Keratinocyte (primary cell): ENCODE data around the gene CPNE1. TPM values are rescaled to one million over a fixed set of nuclear protein-coding genes. Genes with fewer than 3 reads are reported as not detected.

Experiments used
- DNase-seq: peaks from one replicate; pipeline ENCODE4 v3.0.0-alpha.2; 2011; ENCODE audit warnings: low read depth, missing footprints, low spot score
- FAIRE-seq: peaks from 2 replicates; lab custom pipeline; 2011; peaks lifted over from hg19 to GRCh38; lab: Jason Lieb, UNC
- H2AFZ ChIP-seq: 2 replicates; pipeline ENCODE4 v1.6.0; 2012; ENCODE audit warnings: low read length, control low read depth, inconsistent platforms; ENCODE audit not compliant: control insufficient read depth
- H3K27ac ChIP-seq: 2 replicates; pipeline ENCODE4 v1.5.1; 2011; ENCODE audit warnings: low read length; ENCODE audit not compliant: control insufficient read depth, insufficient read depth
- H3K27me3 ChIP-seq: 3 replicates; pipeline ENCODE4 v1.6.0; 2011; ENCODE audit warnings: low read length; ENCODE audit not compliant: control insufficient read depth, insufficient read depth; ENCODE audit errors: extremely low read depth
- H3K36me3 ChIP-seq, 2 experiments: 2 replicates in 1 of 2; 3 replicates in 1 of 2; pipeline ENCODE4 v1.5.1; 2011; ENCODE audit warnings: low read length in 2 of 2, mild to moderate bottlenecking in 1 of 2; ENCODE audit not compliant: control insufficient read depth in 2 of 2, insufficient read depth in 2 of 2; ENCODE audit errors: extremely low read depth in 1 of 2
- H3K4me1 ChIP-seq: 3 replicates; pipeline ENCODE4 v1.5.1; 2011; ENCODE audit warnings: low read length; ENCODE audit not compliant: control insufficient read depth, insufficient read depth; ENCODE audit errors: extremely low read depth
- H3K4me2 ChIP-seq: 3 replicates; pipeline ENCODE4 v1.6.0; 2011; ENCODE audit warnings: low read depth, low read length; ENCODE audit not compliant: control insufficient read depth, insufficient read depth; ENCODE audit errors: extremely low read depth
- H3K4me3 ChIP-seq, 3 experiments: fragments of 200-600 bp in 1 of 3; sonication (generic) in 1 of 3; 2 replicates in 2 of 3; 3 replicates in 1 of 3; pipeline ENCODE4 v1.5.1; 2011 to 2016; ENCODE audit warnings: low read length in 3 of 3, mild to moderate bottlenecking in 3 of 3, control low read depth in 2 of 3, inconsistent platforms in 1 of 3, low read depth in 1 of 3, mixed read lengths in 1 of 3, mixed run types in 1 of 3, moderate library complexity in 1 of 3; ENCODE audit not compliant: control insufficient read depth in 2 of 3, insufficient read depth in 2 of 3; ENCODE audit errors: extremely low read depth in 1 of 3
- H3K79me2 ChIP-seq: 2 replicates; pipeline ENCODE4 v1.6.0; 2012; ENCODE audit warnings: low read length; ENCODE audit not compliant: control insufficient read depth, insufficient read depth
- H3K9ac ChIP-seq: 3 replicates; pipeline ENCODE4 v1.6.0; 2011; ENCODE audit warnings: low read length; ENCODE audit not compliant: control insufficient read depth, insufficient read depth; ENCODE audit errors: extremely low read depth
- H3K9me1 ChIP-seq: 3 replicates; pipeline ENCODE4 v1.6.0; 2011; ENCODE audit warnings: low read length; ENCODE audit not compliant: control insufficient read depth, insufficient read depth; ENCODE audit errors: extremely low read depth
- H3K9me3 ChIP-seq: 2 replicates; pipeline ENCODE4 v1.5.1; 2012; ENCODE audit warnings: low read depth, low read length; ENCODE audit not compliant: control insufficient read depth
- H4K20me1 ChIP-seq: 3 replicates; pipeline ENCODE4 v1.6.0; 2011; ENCODE audit warnings: low read length; ENCODE audit not compliant: control insufficient read depth, insufficient read depth; ENCODE audit errors: extremely low read depth
- EZH2 ChIP-seq: IDR thresholded peaks from one replicate; pipeline ENCODE4 v1.6.1; 2012; ENCODE audit warnings: inconsistent platforms, mild to moderate bottlenecking, low read length, moderate library complexity
- dilution Hi-C: fragments of 300-500 bp; cut with MboI; formaldehyde crosslinking; loops from one replicate; pipeline ENCODE4 v1.7.0; 2020; ENCODE audit warnings: low sequenced_read_pairs; ENCODE audit not compliant: extremely low pct_ligation_motif_present
- polyA plus RNA-seq, 5 experiments: library from polyadenylated mRNA; depleted of rRNA in 3 of 5; stranded (reverse) in 3 of 5; stranded (forward) in 1 of 5; unstranded in 1 of 5; fragments of >200 nt; gene quantifications; 1 replicate in 1 of 5; 2 replicates in 3 of 5; 3 replicates in 1 of 5; pipeline versions ENCODE4 v1.2.1 to v1.2.3, GENCODE V29; 2011 to 2012; ENCODE audit warnings: missing spikeins in 2 of 5, low read depth in 1 of 5, low replicate concordance in 1 of 5
- TF ChIP-seq, protein P1 (sequence below), 3 experiments: IDR thresholded peaks in 1 of 3; conservative IDR thresholded peaks in 1 of 3; optimal IDR thresholded peaks in 1 of 3; 2 replicates in 2 of 3; 3 replicates in 1 of 3; pipeline versions ENCODE3 to v1.5.1; 2011; ENCODE audit warnings: low read length in 3 of 3, mild to moderate bottlenecking in 3 of 3, moderate library complexity in 2 of 3, control low read depth in 1 of 3, inconsistent platforms in 1 of 3; ENCODE audit not compliant: insufficient read depth in 2 of 3; ENCODE audit errors: extremely low read depth in 1 of 3

Gene CPNE1
- polyA plus RNA-seq, 1 donor (not counting 4 experiments of a cell fraction or from before 2014, with no cell fraction given): 111 TPM

DNA sequence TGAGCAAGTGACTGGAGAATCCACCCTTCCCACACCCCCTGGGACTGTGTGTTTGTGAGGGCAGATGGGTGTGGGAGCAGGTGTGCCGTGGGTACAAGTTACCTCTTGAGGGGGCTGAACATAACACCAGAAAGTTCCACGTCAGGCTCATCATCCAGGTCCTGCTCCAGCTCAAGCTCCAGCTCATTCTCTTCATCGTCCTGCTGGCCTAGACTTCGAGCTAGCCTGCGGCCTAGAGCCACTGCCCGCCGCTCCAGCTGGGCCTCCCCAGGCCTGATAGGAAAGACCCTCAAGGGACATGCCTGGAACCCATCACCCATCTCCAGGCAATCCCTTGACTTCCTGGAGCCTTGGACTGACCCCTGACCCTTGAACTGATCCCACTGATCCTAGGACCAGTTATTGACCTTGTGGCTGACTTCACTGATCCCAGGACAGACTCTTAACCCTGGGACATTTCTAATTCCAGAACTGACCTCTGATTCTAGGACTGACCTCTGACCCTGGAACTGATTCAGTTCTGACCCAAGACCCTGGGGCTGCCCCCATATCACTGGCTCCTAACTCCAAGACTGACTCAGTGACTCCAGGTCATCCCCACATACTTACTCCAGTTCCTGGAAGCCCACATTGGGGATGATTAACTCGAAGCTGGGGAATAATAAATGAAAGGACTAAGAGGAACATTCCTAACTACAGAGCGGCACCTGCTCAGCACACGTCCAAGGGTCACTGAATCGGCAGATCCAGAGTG is 60.8 kb downstream of the CPNE1 start:
- H3K9ac ChIP-seq: no peak overlapping the region
- H3K79me2 ChIP-seq: no peaks in the 10 kb centered on the region
- H3K36me3 ChIP-seq: no peaks in the 10 kb centered on the region
- TF ChIP-seq, protein P1, sequence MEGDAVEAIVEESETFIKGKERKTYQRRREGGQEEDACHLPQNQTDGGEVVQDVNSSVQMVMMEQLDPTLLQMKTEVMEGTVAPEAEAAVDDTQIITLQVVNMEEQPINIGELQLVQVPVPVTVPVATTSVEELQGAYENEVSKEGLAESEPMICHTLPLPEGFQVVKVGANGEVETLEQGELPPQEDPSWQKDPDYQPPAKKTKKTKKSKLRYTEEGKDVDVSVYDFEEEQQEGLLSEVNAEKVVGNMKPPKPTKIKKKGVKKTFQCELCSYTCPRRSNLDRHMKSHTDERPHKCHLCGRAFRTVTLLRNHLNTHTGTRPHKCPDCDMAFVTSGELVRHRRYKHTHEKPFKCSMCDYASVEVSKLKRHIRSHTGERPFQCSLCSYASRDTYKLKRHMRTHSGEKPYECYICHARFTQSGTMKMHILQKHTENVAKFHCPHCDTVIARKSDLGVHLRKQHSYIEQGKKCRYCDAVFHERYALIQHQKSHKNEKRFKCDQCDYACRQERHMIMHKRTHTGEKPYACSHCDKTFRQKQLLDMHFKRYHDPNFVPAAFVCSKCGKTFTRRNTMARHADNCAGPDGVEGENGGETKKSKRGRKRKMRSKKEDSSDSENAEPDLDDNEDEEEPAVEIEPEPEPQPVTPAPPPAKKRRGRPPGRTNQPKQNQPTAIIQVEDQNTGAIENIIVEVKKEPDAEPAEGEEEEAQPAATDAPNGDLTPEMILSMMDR (optimal IDR thresholded peaks at IDR 0.05 in 1 of 3, IDR thresholded peaks at IDR 0.05 in 1 of 3, conservative IDR thresholded peaks at IDR 0.05 in 1 of 3; ENCODE audit: extremely low read depth in 1 of 3, insufficient read depth in 2 of 3, low read length in 3 of 3): no peak
- TF ChIP-seq EZH2: no peak
- no peaks in the 10 kb centered on the region for H4K20me1 ChIP-seq
- H3K9me1 ChIP-seq: no peaks in the 10 kb centered on the region
- H3K4me1 ChIP-seq: peaks cover 14% of the 10 kb centered on the region
- dilution Hi-C loops: no loop called here
- H3K4me3 ChIP-seq: no peak overlapping the region
- no peaks in the 10 kb centered on the region for H3K9me3 ChIP-seq
- H3K27me3 ChIP-seq: peaks cover 30% of the 10 kb centered on the region
- FAIRE-seq: no peak
- no peak overlapping the region for H3K27ac ChIP-seq
- no peak overlapping the region for H2AFZ ChIP-seq
- DNase-seq: no peak
- H3K4me2 ChIP-seq: no peak overlapping the region

DNA sequence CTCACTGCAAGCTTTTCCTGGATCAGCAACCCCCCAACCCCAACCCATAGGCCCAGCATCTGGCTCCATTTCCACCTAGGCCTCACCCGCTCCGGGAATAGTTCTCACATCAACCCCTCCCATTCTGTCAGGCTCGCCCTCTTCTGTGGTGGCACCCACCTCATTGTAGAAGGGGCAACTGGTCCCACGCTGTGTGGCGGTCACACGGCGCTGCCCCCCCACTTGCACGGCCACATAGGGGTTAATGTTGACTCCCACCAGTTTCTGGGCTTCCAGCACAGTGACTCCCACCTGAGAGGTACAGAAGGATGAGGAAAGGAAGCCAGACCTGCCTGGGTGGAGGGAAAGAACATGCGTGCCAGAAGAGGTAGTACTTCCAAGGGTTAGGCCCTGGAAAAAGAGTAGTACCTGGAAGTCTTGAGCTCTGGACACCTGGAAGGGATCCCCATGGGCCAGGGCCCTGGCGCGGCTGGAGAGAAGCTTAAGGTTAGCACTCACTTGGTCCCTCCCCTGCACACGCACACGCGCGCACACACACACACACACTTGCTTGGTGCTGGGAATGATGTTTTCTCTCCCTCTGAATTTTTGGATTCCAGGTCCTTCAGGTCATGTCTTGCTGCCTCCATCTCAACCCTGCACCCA is 61.7 kb downstream of the CPNE1 start:
- no peak overlapping the region for H3K4me2 ChIP-seq
- no peaks in the 10 kb centered on the region for H3K9me3 ChIP-seq
- no peaks in the 10 kb centered on the region for H3K79me2 ChIP-seq
- peaks cover 14% of the 10 kb centered on the region for H3K4me1 ChIP-seq
- no peak overlapping the region for H3K4me3 ChIP-seq
- H4K20me1 ChIP-seq: no peaks in the 10 kb centered on the region
- H3K27me3 ChIP-seq: peaks cover 38% of the 10 kb centered on the region
- H2AFZ ChIP-seq: no peak overlapping the region
- TF ChIP-seq EZH2: no peak
- TF ChIP-seq, protein P1 (optimal IDR thresholded peaks at IDR 0.05 in 1 of 3, IDR thresholded peaks at IDR 0.05 in 1 of 3, conservative IDR thresholded peaks at IDR 0.05 in 1 of 3; ENCODE audit: extremely low read depth in 1 of 3, insufficient read depth in 2 of 3, low read length in 3 of 3): no peak
- FAIRE-seq: no peak
- H3K9me1 ChIP-seq: no peaks in the 10 kb centered on the region
- H3K36me3 ChIP-seq: no peaks in the 10 kb centered on the region
- no peak overlapping the region for H3K27ac ChIP-seq
- H3K9ac ChIP-seq: no peak overlapping the region
- dilution Hi-C loops: no loop called here
- DNase-seq: no peak
